ENCODE results near the gene ARMC5.

- TF ChIP-seq CTCF (IDR thresholded peaks at IDR 0.05 in 2 of 3, conservative IDR thresholded peaks at IDR 0.05 in 1 of 3; ENCODE audit: borderline replicate concordance in 1 of 3, insufficient read depth in 1 of 3, low read depth in 2 of 3, low read length in 2 of 3) (no peak), POLR2A (IDR thresholded peaks at IDR 0.05; ENCODE audit: borderline replicate concordance, extremely low read depth, insufficient read depth, insufficient read length) (no peak), EZH2phosphoT487 (IDR thresholded peaks at IDR 0.05; ENCODE audit: borderline replicate concordance) (no peak), ATF3 (IDR thresholded peaks at IDR 0.05) (no peak)
Observed at GRCh38 chr16:31451201-31451600, 8.1 kb upstream of the ARMC5 start.

Data from HCT116 (cell line).